HEK293 (cell line): ENCODE data around the gene MBP.

ENCODE experiments used
- BCL6B ChIP-seq: fragments of 450-650 bp; formaldehyde crosslinking; IDR thresholded peaks from 2 replicates; pipeline ENCODE4 v1.5.1; 2017; ENCODE audit warnings: missing biosample characterization, missing genetic modification characterization
- CTCF ChIP-seq: fragments of 450-650 bp; formaldehyde crosslinking; IDR thresholded peaks from 2 replicates; pipeline ENCODE4 v1.5.1; 2016; ENCODE audit warnings: missing biosample characterization, missing genetic modification characterization
- GLI2 ChIP-seq: fragments of 450-650 bp; formaldehyde crosslinking; IDR thresholded peaks from 2 replicates; pipeline ENCODE4; 2017; ENCODE audit warnings: missing biosample characterization, missing genetic modification characterization, low read depth, borderline replicate concordance
- SP7 ChIP-seq: fragments of 450-650 bp; formaldehyde crosslinking; IDR thresholded peaks from 2 replicates; pipeline ENCODE4 v1.5.1; 2016; ENCODE audit warnings: missing biosample characterization, missing genetic modification characterization
- ZBTB48 ChIP-seq: fragments of 450-650 bp; formaldehyde crosslinking; IDR thresholded peaks from 2 replicates; pipeline ENCODE4 v1.5.1; 2016; ENCODE audit warnings: missing biosample characterization, missing genetic modification characterization
- ZBTB7A ChIP-seq: fragments of 450-650 bp; formaldehyde crosslinking; IDR thresholded peaks from 2 replicates; pipeline ENCODE4 v1.5.1; 2016; ENCODE audit warnings: low read depth, missing biosample characterization, missing genetic modification characterization
- ZFP3 ChIP-seq: fragments of 450-650 bp; formaldehyde crosslinking; IDR thresholded peaks from 2 replicates; pipeline ENCODE4 v1.5.1; 2016; ENCODE audit warnings: low read depth, missing biosample characterization, missing genetic modification characterization
- ZFP69B ChIP-seq: fragments of 450-650 bp; formaldehyde crosslinking; IDR thresholded peaks from 2 replicates; pipeline ENCODE4 v1.5.1; 2016; ENCODE audit warnings: missing biosample characterization, missing genetic modification characterization
- ZNF121 ChIP-seq: fragments of 450-650 bp; formaldehyde crosslinking; IDR thresholded peaks from 2 replicates; pipeline ENCODE4 v1.5.1; 2016; ENCODE audit warnings: missing biosample characterization, missing genetic modification characterization
- ZNF16 ChIP-seq: fragments of 450-650 bp; formaldehyde crosslinking; IDR thresholded peaks from 2 replicates; pipeline ENCODE4 v1.5.1; 2016; ENCODE audit warnings: low read depth, missing biosample characterization, missing genetic modification characterization
- ZNF398 ChIP-seq: fragments of 450-650 bp; formaldehyde crosslinking; IDR thresholded peaks from 2 replicates; pipeline ENCODE4 v1.5.1; 2017; ENCODE audit warnings: missing biosample characterization, missing genetic modification characterization
- ZNF416 ChIP-seq: fragments of 450-650 bp; formaldehyde crosslinking; IDR thresholded peaks from 2 replicates; pipeline ENCODE4 v1.5.1; 2016; ENCODE audit warnings: missing biosample characterization, missing genetic modification characterization
- ZNF580 ChIP-seq: fragments of 450-650 bp; formaldehyde crosslinking; IDR thresholded peaks from 2 replicates; pipeline ENCODE4 v1.5.1; 2016; ENCODE audit warnings: missing biosample characterization, missing genetic modification characterization
- ZNF76 ChIP-seq: fragments of 450-650 bp; formaldehyde crosslinking; IDR thresholded peaks from 2 replicates; pipeline ENCODE4; 2016; ENCODE audit warnings: low read depth, missing biosample characterization, missing genetic modification characterization, borderline replicate concordance

- no peak for TF ChIP-seq ZNF416 (tag by site-specific recombination)
- no peak for TF ChIP-seq ZBTB48 (tag by site-specific recombination)
- no peak for TF ChIP-seq CTCF
- TF ChIP-seq ZFP69B (tag by site-specific recombination), result no peak
- TF ChIP-seq BCL6B (tag by site-specific recombination), result no peak
- TF ChIP-seq ZBTB7A (tag by site-specific recombination), result no peak
- no peak for TF ChIP-seq ZNF76
- TF ChIP-seq SP7, result no peak
- no peak for TF ChIP-seq ZNF398 (tag by site-specific recombination)
- no peak for TF ChIP-seq ZNF580
- no peak for TF ChIP-seq ZNF16 (tag by site-specific recombination)
- no peak for TF ChIP-seq ZNF121
- TF ChIP-seq ZFP3 (tag by site-specific recombination), result no peak
- no peak for TF ChIP-seq GLI2 (tag by site-specific recombination)
Observed at GRCh38 chr18:77116201-77117080, 16.1 kb downstream of the MBP start.
